ENCODE measurements around the gene CHD1. TPM values are rescaled to one million over a fixed set of nuclear protein-coding genes. Genes with fewer than 3 reads are reported as not detected.

CHD1 gene
- total and polyA plus RNA-seq, 2 donors (not counting 1 experiment from before 2014, with no cell fraction given): 18.2 to 48.4 TPM

- Histone ChIP-seq H3K36me3 (ENCODE audit: control insufficient read depth, insufficient read depth, low read length) (no peaks in the 10 kb centered on the region), H3K79me2 (ENCODE audit: control insufficient read depth, insufficient read depth, low read length) (no peaks in the 10 kb centered on the region), H2AFZ (ENCODE audit: low read length) (no peak overlapping the region), H3K27ac (ENCODE audit: insufficient read depth, low read length) (no peak overlapping the region), H4K20me1 (ENCODE audit: control insufficient read depth, extremely low read depth, insufficient read depth, low read length) (no peaks in the 10 kb centered on the region), H3K4me1 (ENCODE audit: control insufficient read depth, extremely low read depth, insufficient read depth, low read length) (no peaks in the 10 kb centered on the region), H3K4me2 (ENCODE audit: extremely low read depth, insufficient read depth, low read length) (no peak overlapping the region), H3K9ac (ENCODE audit: insufficient read depth, low read length) (no peak overlapping the region), H3K27me3 (ENCODE audit: control insufficient read depth, insufficient read depth, low read length) (no peaks in the 10 kb centered on the region), H3K4me3 (replicated peaks in 1 of 4; ENCODE audit: control extremely low read depth in 1 of 4, insufficient read depth in 1 of 4, low read depth in 3 of 4, low read length in 4 of 4) (no peak overlapping the region), H3K9me3 (ENCODE audit: control insufficient read depth, insufficient read depth, low read depth, low read length) (no peaks in the 10 kb centered on the region)
- no peak for DNase-seq (ENCODE audit: low read depth in 2 of 2)
- TF ChIP-seq EZH2 (IDR thresholded peaks at IDR 0.05; ENCODE audit: low read length, missing control alignments) (no peak), CTCF (conservative IDR thresholded peaks at IDR 0.05 in 1 of 2, IDR thresholded peaks at IDR 0.05 in 1 of 2; ENCODE audit: low read depth in 1 of 2, low read length in 2 of 2) (no peak)
Observed at GRCh38 chr5:98804066-98804465, 124.7 kb downstream of the CHD1 start.

Other genes starting within 250 kb of the CHD1 start
- gene RGMB, start 155.3 kb downstream of the CHD1 start, total RNA-seq: 38.3 and 81.6 TPM in 2 replicates
- 115 and 185 TPM in 2 replicates for gene RGMB, start 155.3 kb downstream of the CHD1 start, polyA plus RNA-seq